CD4-positive, alpha-beta T cell (primary cell): ENCODE measurements around the gene FRMD4B. TPM values are rescaled to one million over a fixed set of nuclear protein-coding genes. Genes with fewer than 3 reads are reported as not detected.

ENCODE experiments used
- ATAC-seq: fragments of 200-7000 bp; cut with Tn5 transposase; one replicate; pipeline ENCODE4 v1.10.0; 2022; ENCODE audit warnings: mild to moderate bottlenecking; ENCODE audit not compliant: poor library complexity
- CTCF ChIA-PET: fragments of 350-600 bp; sonication (Branson Sonifier 250); formaldehyde crosslinking; loops from one replicate; lab custom pipeline; 2021; ENCODE audit warnings: antibody characterized with exemption, inconsistent platforms; lab: Charles Lee
- POLR2A ChIA-PET: fragments of 350-600 bp; sonication (Branson Sonifier 250); formaldehyde crosslinking; loops from one replicate; lab custom pipeline; 2021; ENCODE audit warnings: antibody characterized with exemption, inconsistent platforms; lab: Charles Lee
- DNase-seq, 14 experiments: peaks; one replicate each; pipeline ENCODE4 v3.0.0-alpha.2; 2013 to 2020; ENCODE audit warnings: mixed read lengths in 2 of 14
- H3K27ac ChIP-seq, 2 donors: one replicate each; pipeline versions ENCODE4 v1.5.1 to v1.7.0; 2013; ENCODE audit warnings: low read length in 2 of 2, low read depth in 1 of 2, mild to moderate bottlenecking in 1 of 2
- H3K27me3 ChIP-seq, 2 experiments: 1 replicate in 1 of 2; 2 replicates in 1 of 2; pipeline versions ENCODE4 v1.6.1 to v1.7.0; 2013; ENCODE audit warnings: low read length in 2 of 2, control low read depth in 1 of 2, mild to moderate bottlenecking in 1 of 2, moderate library complexity in 1 of 2; ENCODE audit not compliant: insufficient read depth in 2 of 2, control insufficient read depth in 1 of 2
- H3K36me3 ChIP-seq: one replicate; pipeline ENCODE4 v1.6.1; 2013; ENCODE audit warnings: low read length, control low read depth; ENCODE audit not compliant: insufficient read depth
- H3K4me1 ChIP-seq: one replicate; pipeline ENCODE4 v1.6.1; 2013; ENCODE audit warnings: low read length, control low read depth; ENCODE audit not compliant: insufficient read depth
- H3K4me3 ChIP-seq: one replicate; pipeline ENCODE4 v1.5.1; 2013; ENCODE audit warnings: mild to moderate bottlenecking, low read length, moderate library complexity
- H3K9me3 ChIP-seq, 2 experiments: 1 replicate in 1 of 2; 2 replicates in 1 of 2; pipeline versions ENCODE4 v1.6.1 to v1.7.0; 2013; ENCODE audit warnings: low read length in 2 of 2, mild to moderate bottlenecking in 2 of 2, control low read depth in 1 of 2, moderate library complexity in 1 of 2; ENCODE audit not compliant: control insufficient read depth in 1 of 2, insufficient read depth in 1 of 2
- H3K27ac Mint-ChIP-seq: one replicate; pipeline ENCODE4 v1.8.0; 2020; ENCODE audit warnings: mixed read lengths
- H3K27me3 Mint-ChIP-seq: one replicate; pipeline ENCODE4 v1.8.0; 2021; ENCODE audit warnings: mixed read lengths
- H3K36me3 Mint-ChIP-seq: one replicate; pipeline ENCODE4 v1.8.0; 2021; ENCODE audit warnings: low read depth, mixed read lengths
- H3K4me1 Mint-ChIP-seq: one replicate; pipeline ENCODE4 v1.8.0; 2021; ENCODE audit warnings: low read depth, mixed read lengths
- H3K4me3 Mint-ChIP-seq: one replicate; pipeline ENCODE4 v1.8.0; 2020; ENCODE audit warnings: mild to moderate bottlenecking, mixed read lengths
- H3K9me3 Mint-ChIP-seq: one replicate; pipeline ENCODE4 v1.8.0; 2020; ENCODE audit warnings: mixed read lengths
- intact Hi-C, 2 experiments: fragments of 100-400 bp; cut with DNase I in 1 of 2; cut with micrococcal nuclease in 1 of 2; formaldehyde crosslinking; loops; one replicate each; pipeline versions ENCODE4 v1.15.1 to v1.9.0; 2023 to 2025; cut with DNase I, micrococcal nuclease
- total RNA-seq, 174 experiments: library from RNA in 2 of 174; stranded (reverse) in 2 of 174; gene quantifications; one replicate each; pipeline ENCODE4 v1.2.3 and lab custom pipeline; 2021 to 2026
- TF ChIP-seq, protein P1 (sequence below): fragments of 200-600 bp; IDR thresholded peaks from one replicate; pipeline ENCODE4 v1.8.0; 2022; ENCODE audit warnings: antibody characterized with exemption, mild to moderate bottlenecking

Gene FRMD4B
- total RNA-seq, 2 experiments from 2014 or later: 5.5 to 7.7 TPM

DNA sequence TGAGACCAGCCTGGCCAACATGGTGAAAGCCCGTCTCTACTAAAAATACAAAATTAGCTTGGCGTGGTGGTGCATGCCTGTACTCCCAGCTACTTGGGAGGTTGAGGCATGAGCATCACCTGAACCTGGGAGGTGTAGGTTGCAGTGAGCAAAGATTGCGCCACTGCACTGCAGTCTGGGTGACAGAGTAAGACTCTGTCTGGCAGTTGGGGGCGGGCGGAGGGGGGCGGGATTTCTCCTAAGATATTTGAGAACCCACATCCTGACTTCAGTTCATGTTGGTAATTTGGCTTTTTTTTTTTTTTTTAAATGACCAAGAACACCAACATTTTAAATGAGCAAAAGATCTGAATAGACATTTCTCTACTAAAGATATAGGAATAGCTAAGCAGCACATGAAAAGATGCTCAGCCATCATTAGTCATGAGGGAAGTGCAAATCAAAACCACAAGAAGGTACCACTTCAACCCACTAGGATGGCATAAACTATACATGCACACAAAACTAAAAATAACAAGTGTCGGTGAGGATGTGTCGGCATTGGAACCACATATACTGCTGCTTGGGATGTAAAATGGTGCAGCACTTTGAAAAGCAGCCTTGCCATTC lies 187.9 kb downstream of the FRMD4B start:
- Histone ChIP-seq H3K4me1 (peaks cover 21% of the 10 kb centered on the region), H3K27me3 (no peaks in the 10 kb centered on the region), H3K27ac (peak overlapping the region in 1 of 2 donors; percentile 75), H3K4me3 (peak overlapping the region; percentile 74), H3K36me3 (peaks cover 33% of the 10 kb centered on the region), H3K9me3 (no peaks in the 10 kb centered on the region)
- Mint-ChIP-seq H3K27me3 (no peaks in the 10 kb centered on the region), H3K27ac (peak overlapping the region; percentile 66), H3K36me3 (no peaks in the 10 kb centered on the region), H3K4me1 (peaks cover 37% of the 10 kb centered on the region), H3K9me3 (no peaks in the 10 kb centered on the region), H3K4me3 (peak overlapping the region; percentile 92)
- TF ChIP-seq, protein P1, sequence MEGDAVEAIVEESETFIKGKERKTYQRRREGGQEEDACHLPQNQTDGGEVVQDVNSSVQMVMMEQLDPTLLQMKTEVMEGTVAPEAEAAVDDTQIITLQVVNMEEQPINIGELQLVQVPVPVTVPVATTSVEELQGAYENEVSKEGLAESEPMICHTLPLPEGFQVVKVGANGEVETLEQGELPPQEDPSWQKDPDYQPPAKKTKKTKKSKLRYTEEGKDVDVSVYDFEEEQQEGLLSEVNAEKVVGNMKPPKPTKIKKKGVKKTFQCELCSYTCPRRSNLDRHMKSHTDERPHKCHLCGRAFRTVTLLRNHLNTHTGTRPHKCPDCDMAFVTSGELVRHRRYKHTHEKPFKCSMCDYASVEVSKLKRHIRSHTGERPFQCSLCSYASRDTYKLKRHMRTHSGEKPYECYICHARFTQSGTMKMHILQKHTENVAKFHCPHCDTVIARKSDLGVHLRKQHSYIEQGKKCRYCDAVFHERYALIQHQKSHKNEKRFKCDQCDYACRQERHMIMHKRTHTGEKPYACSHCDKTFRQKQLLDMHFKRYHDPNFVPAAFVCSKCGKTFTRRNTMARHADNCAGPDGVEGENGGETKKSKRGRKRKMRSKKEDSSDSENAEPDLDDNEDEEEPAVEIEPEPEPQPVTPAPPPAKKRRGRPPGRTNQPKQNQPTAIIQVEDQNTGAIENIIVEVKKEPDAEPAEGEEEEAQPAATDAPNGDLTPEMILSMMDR: no peak
- intact Hi-C loops: no loop called here
- CTCF ChIA-PET: interaction anchor here (0.9 to 1.1 kb wide), 3 partner anchors 20 to 108 kb away, joined by 3 read pairs; no protein-coding TSS in a partner anchor
- POLR2A ChIA-PET: interaction anchor here (0.6 kb wide), 1 partner anchor 258 kb away, joined by 4 read pairs; no protein-coding TSS in a partner anchor
- ATAC-seq: peak; percentile 85
- peak; percentile 21 to 83 (median 62) for DNase-seq

DNA sequence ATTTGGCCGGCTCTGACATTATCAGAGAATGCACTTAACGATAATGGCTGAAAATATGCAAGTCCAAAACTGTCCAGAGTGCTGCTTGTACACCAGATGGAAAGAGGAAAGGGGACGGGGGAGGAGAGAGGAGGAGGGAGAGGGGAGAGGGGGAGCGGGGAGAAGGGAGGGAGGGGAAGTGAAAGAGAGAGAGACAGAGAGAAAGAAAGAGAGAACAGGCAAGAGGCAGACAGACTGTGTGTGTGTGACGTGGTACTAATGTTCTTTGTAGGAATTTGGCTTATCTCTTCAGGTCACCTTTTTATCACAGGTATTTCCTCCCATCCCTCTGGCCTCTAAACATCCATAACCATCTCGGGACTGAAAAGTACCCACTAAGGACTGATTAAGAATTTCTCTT lies 188.4 kb downstream of the FRMD4B start:
- H3K4me1 Mint-ChIP-seq: peaks cover 37% of the 10 kb centered on the region
- Histone ChIP-seq H3K9me3 (no peaks in the 10 kb centered on the region), H3K27ac (peak overlapping the region in 1 of 2 donors; percentile 37), H3K4me3 (no peak overlapping the region), H3K36me3 (peaks cover 36% of the 10 kb centered on the region), H3K4me1 (peaks cover 21% of the 10 kb centered on the region), H3K27me3 (no peaks in the 10 kb centered on the region)
- ATAC-seq (no peak), DNase-seq (no peak)
- intact Hi-C loops: no loop called here
- no peak overlapping the region for H3K27ac Mint-ChIP-seq
- H3K27me3 Mint-ChIP-seq: no peaks in the 10 kb centered on the region
- CTCF ChIA-PET: interaction anchor here (0.9 to 1.1 kb wide), 3 partner anchors 21 to 109 kb away, joined by 3 read pairs; no protein-coding TSS in a partner anchor
- POLR2A ChIA-PET: no interaction called here
- no peak overlapping the region for H3K4me3 Mint-ChIP-seq
- no peaks in the 10 kb centered on the region for H3K9me3 Mint-ChIP-seq
- H3K36me3 Mint-ChIP-seq: no peaks in the 10 kb centered on the region
- TF ChIP-seq, protein P1: no peak

DNA sequence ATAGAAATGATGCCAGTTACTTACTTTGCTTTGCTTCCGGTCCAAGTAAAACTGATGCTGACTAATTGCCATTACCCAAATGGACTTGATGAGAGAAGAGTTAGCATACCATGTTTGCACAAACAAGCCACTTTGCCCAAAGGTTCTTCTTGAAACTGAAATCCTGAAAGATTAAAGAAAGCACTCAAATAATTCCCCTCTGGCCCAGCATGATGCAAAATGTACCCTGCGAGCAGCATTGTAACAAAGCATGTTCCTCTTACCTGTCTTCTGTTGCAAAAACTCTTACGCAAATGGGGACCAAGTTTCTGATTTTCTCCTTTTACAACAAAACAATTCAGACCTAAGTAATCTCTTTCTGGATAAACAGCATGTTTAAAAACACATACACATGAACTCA lies 189.0 kb downstream of the FRMD4B start:
- no peaks in the 10 kb centered on the region for H3K27me3 ChIP-seq
- Mint-ChIP-seq H3K9me3 (no peaks in the 10 kb centered on the region), H3K36me3 (no peaks in the 10 kb centered on the region), H3K27ac (no peak overlapping the region), H3K4me1 (peaks cover 37% of the 10 kb centered on the region), H3K27me3 (no peaks in the 10 kb centered on the region), H3K4me3 (no peak overlapping the region)
- intact Hi-C loops: no loop called here
- H3K36me3 ChIP-seq: peaks cover 38% of the 10 kb centered on the region
- POLR2A ChIA-PET: no interaction called here
- no peak for ATAC-seq
- CTCF ChIA-PET: interaction anchor here (0.9 kb wide), 1 partner anchor 22 kb away, joined by 3 read pairs; no protein-coding TSS in a partner anchor
- H3K4me1 ChIP-seq: peaks cover 21% of the 10 kb centered on the region
- H3K4me3 ChIP-seq: no peak overlapping the region
- DNase-seq: no peak
- no peak overlapping the region for H3K27ac ChIP-seq
- TF ChIP-seq, protein P1: no peak
- H3K9me3 ChIP-seq: no peaks in the 10 kb centered on the region
